Osteoblast (primary cell): ENCODE measurements around the gene ZNF593OS. TPM values are rescaled to one million over a fixed set of nuclear protein-coding genes. Genes with fewer than 3 reads are reported as not detected.

Experiments used
- DNase-seq: peaks from one replicate; pipeline ENCODE4 v3.0.0; 2011; ENCODE audit warnings: low spot score, mixed read lengths; ENCODE audit not compliant: insufficient read length; ENCODE audit errors: missing footprints
- H2AFZ ChIP-seq: 2 replicates; pipeline ENCODE4 v1.6.0; 2011; ENCODE audit warnings: mild to moderate bottlenecking, low read length
- H3K27ac ChIP-seq: 2 replicates; pipeline ENCODE4 v1.5.1; 2011; ENCODE audit warnings: mild to moderate bottlenecking, low read depth, low read length, moderate library complexity
- H3K27me3 ChIP-seq: 2 replicates; pipeline ENCODE4 v1.6.0; 2012; ENCODE audit warnings: mild to moderate bottlenecking, control low read depth, inconsistent platforms, low read length, moderate library complexity; ENCODE audit not compliant: insufficient read depth
- H3K36me3 ChIP-seq: 2 replicates; pipeline ENCODE4 v1.5.1; 2011; ENCODE audit warnings: mild to moderate bottlenecking, low read length, control low read depth, moderate library complexity; ENCODE audit not compliant: insufficient read depth
- H3K4me1 ChIP-seq: 2 replicates; pipeline ENCODE4 v1.5.1; 2011; ENCODE audit warnings: mild to moderate bottlenecking, low read length, control low read depth, moderate library complexity; ENCODE audit not compliant: insufficient read depth
- H3K4me2 ChIP-seq: 2 replicates; pipeline ENCODE4 v1.6.0; 2011; ENCODE audit warnings: mild to moderate bottlenecking, low read length; ENCODE audit not compliant: insufficient read depth
- H3K4me3 ChIP-seq: fragments of 200-600 bp; sonication (generic); 3 replicates; pipeline ENCODE4 v1.5.1; 2012; ENCODE audit warnings: mild to moderate bottlenecking, low read length, inconsistent platforms; ENCODE audit not compliant: insufficient read depth
- H3K79me2 ChIP-seq: 2 replicates; pipeline ENCODE4 v1.6.0; 2012; ENCODE audit warnings: mild to moderate bottlenecking, low read length, control low read depth, inconsistent platforms; ENCODE audit not compliant: insufficient read depth
- H3K9me3 ChIP-seq: 2 replicates; pipeline ENCODE4 v1.5.1; 2011; ENCODE audit warnings: low read depth, low read length, control low read depth
- H4K20me1 ChIP-seq: 2 replicates; pipeline ENCODE4 v1.6.0; 2012; ENCODE audit warnings: mild to moderate bottlenecking, low read length, control low read depth; ENCODE audit not compliant: insufficient read depth
- CTCF ChIP-seq: IDR thresholded peaks from 2 replicates; pipeline ENCODE4 v1.5.1; 2011; ENCODE audit warnings: mild to moderate bottlenecking, low read depth, low read length, moderate library complexity; ENCODE audit errors: extremely low read depth
- total RNA-seq: library from RNA; depleted of rRNA; stranded (reverse); fragments of >200 nt; gene quantifications from 2 replicates; pipeline ENCODE4 v1.2.3, GENCODE V29; 2012

Gene ZNF593OS
- total RNA-seq, 1 donor, result not detected

GRCh38 chr1:26166719-26167281 lies 4.8 kb downstream of the ZNF593OS start:
- peaks cover 13% of the 10 kb centered on the region for H3K4me1 ChIP-seq
- H2AFZ ChIP-seq, result no peak overlapping the region
- H4K20me1 ChIP-seq, result peaks cover 3% of the 10 kb centered on the region
- H3K4me2 ChIP-seq, result no peak overlapping the region
- H3K4me3 ChIP-seq, result no peak overlapping the region
- peaks cover 9% of the 10 kb centered on the region for H3K27me3 ChIP-seq
- peaks cover 16% of the 10 kb centered on the region for H3K79me2 ChIP-seq
- H3K9me3 ChIP-seq, result no peaks in the 10 kb centered on the region
- peak; percentile 69 for DNase-seq
- TF ChIP-seq CTCF, result no peak
- H3K36me3 ChIP-seq, result no peaks in the 10 kb centered on the region
- H3K27ac ChIP-seq, result no peak overlapping the region

DNA sequence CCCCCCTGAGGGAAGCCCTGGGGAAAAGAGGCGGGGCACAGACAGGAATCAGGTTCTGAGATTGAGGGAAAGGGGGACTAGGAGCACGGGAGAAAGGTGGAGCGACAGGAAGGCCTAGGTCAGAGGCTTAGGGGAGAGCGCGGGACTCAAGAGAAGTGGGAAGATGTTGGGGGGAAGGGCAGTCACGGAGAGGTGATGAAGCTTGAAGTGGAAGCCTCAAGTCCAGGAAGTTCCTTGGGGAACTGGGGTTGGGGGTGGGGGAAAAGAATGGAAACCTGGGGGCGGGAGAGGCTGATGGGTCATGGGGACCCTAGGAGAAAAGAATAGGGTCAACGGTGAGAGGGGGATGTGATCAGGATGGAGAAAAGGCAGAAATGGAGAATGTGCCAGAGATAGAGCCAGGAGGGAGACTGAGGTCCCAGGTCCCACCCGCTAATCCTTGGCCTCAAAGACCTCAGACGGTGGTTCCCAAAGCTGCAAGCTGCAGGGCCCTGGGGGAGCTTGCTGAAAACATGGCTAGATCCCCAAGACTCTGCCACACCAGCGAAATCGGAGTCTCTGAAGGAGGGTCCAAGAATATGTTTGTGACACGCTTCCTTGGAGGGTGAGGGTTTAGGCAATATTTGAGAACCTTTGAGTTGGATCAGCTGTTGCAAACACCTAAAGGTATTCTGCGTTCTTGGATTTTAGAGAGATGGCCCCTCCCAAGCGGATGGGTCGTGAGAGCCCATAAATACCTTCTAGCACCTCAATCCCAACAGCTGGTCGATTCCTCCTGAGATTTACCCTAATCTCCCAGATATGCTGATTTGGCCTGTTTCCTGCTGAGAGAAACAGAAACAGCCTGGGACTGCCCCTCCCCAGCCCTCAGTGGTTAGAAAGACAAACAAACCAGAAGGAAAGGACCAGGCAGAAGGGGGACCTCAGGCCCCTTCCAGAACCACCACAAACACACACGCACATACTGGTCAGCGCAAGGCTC lies 6.5 kb downstream of the ZNF593OS start:
- peak overlapping the region; percentile 68 for H3K4me2 ChIP-seq
- no peak overlapping the region for H3K4me3 ChIP-seq
- TF ChIP-seq CTCF, result no peak
- peaks cover 4% of the 10 kb centered on the region for H3K79me2 ChIP-seq
- no peak overlapping the region for H3K27ac ChIP-seq
- DNase-seq, result peak; percentile 78
- H3K36me3 ChIP-seq, result no peaks in the 10 kb centered on the region
- H4K20me1 ChIP-seq, result no peaks in the 10 kb centered on the region
- H3K4me1 ChIP-seq, result peaks cover 5% of the 10 kb centered on the region
- H2AFZ ChIP-seq, result no peak overlapping the region
- no peaks in the 10 kb centered on the region for H3K9me3 ChIP-seq
- H3K27me3 ChIP-seq, result peaks cover 16% of the 10 kb centered on the region

- no peaks in the 10 kb centered on the region for H3K79me2 ChIP-seq
- DNase-seq, result peak; percentile 96
- no peaks in the 10 kb centered on the region for H3K36me3 ChIP-seq
- no peak overlapping the region for H3K27ac ChIP-seq
- peaks cover 4% of the 10 kb centered on the region for H3K4me1 ChIP-seq
- peaks cover 16% of the 10 kb centered on the region for H3K27me3 ChIP-seq
- no peaks in the 10 kb centered on the region for H4K20me1 ChIP-seq
- H3K9me3 ChIP-seq, result no peaks in the 10 kb centered on the region
- H3K4me3 ChIP-seq, result peak overlapping the region; percentile 60
- H3K4me2 ChIP-seq, result peak overlapping the region; percentile 68
- peak overlapping the region; percentile 47 for H2AFZ ChIP-seq
- TF ChIP-seq CTCF, result peak; percentile 34
These were observed 7.4 kb downstream of the ZNF593OS start for GRCh38 chr1:26164036-26164860.
